NCI-H1436 treated with DMSO at 0.1 percent for 48 hours (cell line): Measurements from ENCODE around the gene ADARB1.
"Not testable (repeated sequence)": the region's sequence is repeated elsewhere in the genome, so short reads cannot be mapped to it uniquely, and the experiment has no call there.

Source experiments
- DNase-seq: peaks from one replicate; lab custom pipeline; 2025; lab: John Stamatoyannopoulos, UW

ADARB1 gene

DNA sequence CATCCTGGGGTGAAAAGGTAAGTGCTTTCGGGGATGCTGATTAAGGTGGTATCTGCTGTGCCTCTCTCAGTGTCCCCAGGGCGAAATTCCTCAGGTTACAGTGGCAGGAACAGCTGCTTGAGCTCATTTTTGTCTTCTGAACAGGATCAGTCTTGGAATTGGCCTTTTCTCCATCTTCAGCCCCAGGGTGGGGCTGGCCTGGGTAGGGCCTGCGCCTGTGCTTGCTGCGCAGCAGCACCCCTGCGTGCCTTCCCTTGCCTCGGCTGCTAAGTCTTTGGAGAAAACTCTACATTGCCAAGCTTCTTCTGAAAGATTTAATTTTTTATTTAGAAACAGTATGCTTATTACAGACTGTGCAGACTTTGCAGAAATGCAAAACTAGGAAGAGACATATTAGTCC, 41.7 kb downstream of the ADARB1 start:
- no peak for DNase-seq

DNA sequence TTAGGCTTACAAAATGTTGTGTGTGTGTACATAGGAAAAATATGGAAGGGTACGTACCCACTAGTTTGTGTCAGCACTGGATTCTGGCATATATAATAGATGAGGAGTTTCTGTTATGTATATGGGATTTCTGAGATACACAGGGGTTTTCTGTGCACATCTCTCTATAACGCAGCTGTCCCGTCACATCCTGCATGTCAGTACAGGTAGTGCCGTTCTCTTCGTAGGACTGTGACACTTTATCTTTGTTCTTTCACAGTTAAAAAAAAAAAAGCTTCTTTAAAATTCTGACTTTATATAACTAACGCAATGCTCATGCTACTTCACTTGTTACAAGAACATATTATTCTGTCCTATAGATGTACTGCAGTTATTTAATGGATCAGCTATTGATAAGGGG, 42.9 kb downstream of the ADARB1 start:
- no peak for DNase-seq

DNA sequence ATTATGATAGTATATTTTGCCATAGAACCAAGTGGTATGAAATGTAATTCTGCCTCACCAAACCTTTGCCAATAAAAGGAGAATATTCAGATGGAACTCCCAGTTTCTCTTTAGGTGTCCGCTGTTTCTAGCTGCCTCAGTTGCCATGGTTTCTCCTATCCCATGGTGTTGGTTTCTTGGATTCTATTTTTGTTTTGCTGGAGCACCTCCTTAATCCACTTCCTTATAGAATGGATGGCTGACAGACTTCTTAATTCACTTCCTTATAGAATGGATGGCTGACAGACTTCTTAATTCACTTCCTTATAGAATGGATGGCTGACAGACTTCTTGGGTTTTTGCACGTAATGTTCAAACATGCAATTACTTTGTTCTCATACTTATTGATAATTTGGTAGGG, 43.7 kb downstream of the ADARB1 start:
- no peak for DNase-seq

DNA sequence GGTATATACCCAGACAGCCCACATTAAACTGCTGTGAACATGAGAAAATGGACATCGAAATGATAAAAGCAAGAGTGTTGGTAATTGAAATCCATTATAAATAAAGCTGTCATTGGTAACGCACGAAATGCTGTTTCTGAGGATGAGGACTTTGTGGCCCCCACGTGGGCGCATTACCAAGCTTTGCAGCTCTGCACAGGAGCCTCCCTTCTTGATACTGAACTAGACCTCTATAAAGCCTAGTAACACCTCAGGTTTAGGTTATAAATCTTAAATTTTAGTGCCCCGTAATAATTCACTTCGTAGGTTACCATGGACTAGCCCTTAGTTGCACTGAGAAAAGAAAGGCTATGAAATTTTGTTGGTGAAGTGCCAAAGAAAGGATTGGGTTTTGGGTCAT, 45.4 kb downstream of the ADARB1 start:
- DNase-seq = no peak

DNA sequence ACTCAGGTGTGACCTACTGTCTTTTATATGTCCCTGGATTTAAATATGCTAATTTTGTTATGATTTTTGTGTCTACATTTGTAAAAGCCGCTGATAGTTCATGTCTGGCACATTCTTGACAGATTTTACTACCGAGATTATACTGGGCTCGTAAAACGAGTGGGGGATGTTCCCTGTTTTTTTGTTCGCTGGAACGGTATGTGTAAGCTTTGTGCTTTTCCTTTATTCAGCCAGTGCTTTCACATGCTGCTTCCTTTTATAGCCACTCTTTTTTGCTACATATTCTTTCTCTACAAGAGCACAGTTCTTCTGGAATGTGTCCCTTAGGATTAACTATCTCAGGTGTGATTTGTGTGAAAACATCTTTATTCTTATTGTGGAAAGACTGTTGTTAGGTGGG, 46.6 kb downstream of the ADARB1 start:
- DNase-seq = no peak

DNA sequence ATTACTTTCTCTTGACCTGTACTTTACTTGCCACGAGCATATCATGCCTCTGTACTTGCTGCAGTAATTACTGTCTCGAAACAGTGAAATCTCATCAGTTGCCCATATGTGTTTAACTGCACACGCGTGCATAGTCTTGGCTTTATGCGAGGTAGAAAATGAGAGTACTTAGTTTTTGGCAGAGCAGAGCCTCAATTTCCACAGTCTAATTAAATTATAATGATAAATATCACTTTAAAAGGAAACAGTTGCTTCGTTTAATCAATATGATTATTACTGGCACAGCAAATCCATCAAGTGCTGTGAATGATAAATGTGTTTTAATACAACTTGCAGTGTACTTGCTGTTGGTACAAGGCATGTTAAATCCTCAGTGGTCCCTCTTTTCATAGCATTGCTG, 47.6 kb downstream of the ADARB1 start:
- DNase-seq = no peak

DNA sequence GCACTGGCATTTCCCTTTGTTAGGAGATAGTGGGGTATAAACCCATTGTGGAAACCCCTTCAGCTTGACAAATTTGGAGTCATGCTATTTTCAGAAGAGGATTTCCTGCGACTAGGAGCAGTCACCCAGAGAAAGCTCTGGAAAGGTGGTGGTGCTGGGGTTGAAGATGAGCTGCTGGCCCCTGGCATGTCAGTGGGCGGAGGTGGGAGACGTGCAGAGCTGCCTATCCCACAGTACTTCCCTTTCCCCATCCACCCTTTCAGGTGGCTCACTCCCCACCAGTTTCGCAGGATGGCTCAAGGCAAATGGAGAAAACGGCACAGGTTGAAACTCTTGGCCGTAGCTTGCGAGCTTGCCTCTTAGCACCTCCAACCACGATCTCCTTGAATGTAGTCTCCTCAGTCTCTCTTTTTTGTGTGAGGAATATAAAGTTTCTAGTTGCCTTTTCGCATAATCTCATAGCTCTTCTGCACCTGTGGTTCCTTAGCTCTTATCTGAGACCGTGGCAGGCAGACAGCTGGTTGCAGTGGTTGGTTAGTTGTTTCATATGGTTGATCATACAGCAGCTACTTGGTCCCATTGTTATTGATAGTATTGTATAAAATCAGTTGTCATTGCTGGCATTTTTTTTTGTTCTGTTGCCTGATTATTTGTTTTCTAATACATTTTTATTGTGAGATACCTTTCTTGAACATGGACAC, 48.2 kb downstream of the ADARB1 start:
- DNase-seq = no peak

DNA sequence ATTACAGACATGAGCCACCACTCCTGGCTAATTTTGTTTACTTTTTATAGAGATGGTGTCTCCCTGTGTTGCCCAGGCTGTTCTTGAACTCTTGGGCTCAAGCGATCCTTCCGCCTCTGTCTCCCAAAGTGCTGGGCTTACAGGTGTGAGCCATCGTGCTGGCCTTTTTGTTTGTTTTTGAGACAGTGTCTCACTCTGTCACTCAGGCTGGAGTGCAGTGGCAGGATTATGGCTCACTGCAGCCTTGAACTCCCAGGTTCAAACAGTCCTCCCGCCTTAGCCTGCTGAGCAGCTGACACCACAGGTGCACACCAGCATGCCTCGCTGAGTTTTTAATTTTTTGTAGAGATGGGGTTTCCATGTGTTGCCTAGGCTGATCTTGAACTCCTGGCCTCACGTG, 49.1 kb downstream of the ADARB1 start:
- no peak for DNase-seq

DNA sequence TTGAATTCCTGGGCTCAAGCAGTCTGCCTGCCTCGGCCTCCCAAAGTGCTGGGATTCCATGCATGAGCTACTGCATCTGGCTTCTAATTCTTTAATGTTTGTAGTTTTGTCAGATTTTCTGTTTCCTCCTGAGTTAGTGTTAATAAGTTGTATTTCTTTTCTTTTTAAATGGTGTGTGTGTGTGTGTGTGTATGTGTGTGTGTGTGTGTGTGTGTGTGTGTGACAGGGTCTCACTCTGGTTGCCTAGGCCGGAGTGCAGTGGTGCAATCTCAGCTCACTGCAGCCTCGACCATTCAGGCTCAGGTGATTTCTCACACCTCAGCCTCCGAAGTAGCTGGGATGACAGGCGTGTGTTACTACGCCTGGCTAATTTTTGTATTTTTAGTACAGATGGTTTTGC, 50.2 kb downstream of the ADARB1 start:
- no peak for DNase-seq

DNA sequence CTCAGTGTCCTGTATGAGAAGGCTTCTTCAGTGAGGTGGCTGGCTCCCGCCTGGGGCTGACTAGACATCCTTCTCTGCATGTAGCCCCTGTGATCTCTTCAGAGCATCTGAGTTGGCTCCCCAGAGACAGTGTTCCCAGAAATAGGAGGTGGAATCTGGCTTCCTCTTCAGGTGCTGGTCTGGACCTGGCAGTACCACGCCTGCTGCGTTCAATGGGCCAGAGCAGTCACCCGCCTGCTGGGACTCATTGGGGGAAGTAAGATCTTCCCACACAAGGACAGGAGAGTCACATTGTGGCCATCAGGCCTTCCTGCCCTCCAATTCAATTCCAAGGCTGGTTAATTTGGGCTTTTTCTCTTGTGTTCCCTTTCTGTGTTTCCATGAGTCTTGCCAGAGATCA, 51.0 kb downstream of the ADARB1 start:
- no peak for DNase-seq

DNA sequence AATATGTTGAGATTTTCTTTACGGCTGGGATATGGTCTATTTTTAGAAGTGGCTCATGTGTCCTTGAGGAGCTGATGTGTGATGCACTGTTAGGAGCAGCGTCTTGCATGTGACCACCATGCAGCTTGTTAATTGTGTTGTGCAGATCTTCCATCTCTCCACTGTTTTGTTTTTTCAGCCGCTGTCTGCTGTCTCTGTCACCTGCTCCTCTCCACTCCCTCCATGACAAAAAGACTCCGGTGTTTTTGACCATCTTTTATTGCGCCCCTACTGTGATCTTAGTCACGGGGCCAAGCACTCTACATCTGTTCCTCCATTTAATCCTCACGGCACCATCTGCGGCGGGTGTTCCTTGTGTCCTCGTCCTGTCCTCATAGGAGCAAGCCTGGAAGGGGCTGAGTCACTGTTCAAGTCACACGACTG, 51.8 kb downstream of the ADARB1 start:
- no peak for DNase-seq

DNA sequence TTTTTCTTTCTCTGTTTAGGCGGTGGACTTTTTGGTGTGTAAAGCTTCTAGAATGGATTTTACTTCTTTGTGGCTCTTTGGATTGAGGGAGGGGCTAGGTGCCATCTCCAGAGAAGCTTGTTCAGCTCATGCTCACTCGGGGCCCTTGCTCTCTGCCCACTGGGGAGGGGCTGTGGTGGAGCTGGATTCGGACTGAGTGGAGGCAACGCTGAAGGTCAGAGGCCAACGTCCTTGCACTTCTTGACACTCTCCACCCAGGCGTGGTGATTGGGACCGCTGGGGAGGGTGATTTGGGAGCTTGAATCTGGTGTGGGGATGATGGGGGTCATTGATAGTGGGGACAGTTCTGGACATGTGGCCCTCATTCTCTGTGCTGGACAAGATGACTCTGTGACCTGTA, 52.6 kb downstream of the ADARB1 start:
- no peak for DNase-seq

DNA sequence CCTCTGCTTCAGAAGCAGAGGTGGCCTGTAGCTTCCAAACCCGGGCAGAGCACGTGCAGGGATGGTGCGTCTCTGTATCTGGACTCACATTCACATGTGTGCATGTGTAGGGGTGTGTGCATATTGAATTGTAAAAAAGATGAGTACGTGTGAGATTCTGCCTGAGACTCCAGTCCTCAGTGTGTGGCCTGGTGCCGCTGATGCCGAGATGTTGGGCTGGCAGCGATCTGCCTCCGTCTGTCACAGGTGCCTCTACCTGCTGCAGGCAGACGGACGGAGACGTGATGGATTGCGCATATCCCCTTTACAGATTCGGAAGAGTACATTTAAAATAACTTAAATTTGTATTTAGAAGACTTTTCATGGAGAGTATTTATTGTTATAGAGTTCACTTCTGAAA, 53.6 kb downstream of the ADARB1 start:
- no peak for DNase-seq

DNA sequence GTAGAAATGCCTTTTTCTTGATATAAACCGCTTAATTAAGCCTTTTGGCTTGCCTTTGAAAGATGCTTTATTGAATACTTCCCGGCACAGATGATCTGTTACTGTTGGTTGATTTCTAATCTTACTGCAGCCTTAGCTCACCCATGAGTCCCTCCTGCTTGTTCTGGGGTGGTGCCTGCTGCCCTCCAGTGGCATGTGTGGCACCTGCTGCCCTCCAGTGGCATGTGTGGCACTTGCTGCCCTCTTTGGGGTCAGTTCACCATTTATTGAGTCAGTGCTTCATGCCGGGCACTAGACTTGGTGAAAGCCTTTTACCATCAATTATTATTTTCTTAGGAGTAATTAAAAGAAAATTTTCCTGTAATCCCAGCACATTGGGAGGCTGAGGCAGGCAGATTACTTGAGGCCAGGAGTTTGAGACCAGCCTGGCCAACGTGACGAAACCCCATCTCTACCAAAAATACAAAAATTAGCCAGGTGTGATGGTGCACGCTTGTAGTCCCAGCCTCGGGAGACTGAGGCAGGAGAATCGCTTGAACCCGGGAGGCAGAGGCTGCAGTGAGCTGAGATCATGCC, 54.3 kb downstream of the ADARB1 start:
- no peak for DNase-seq

DNA sequence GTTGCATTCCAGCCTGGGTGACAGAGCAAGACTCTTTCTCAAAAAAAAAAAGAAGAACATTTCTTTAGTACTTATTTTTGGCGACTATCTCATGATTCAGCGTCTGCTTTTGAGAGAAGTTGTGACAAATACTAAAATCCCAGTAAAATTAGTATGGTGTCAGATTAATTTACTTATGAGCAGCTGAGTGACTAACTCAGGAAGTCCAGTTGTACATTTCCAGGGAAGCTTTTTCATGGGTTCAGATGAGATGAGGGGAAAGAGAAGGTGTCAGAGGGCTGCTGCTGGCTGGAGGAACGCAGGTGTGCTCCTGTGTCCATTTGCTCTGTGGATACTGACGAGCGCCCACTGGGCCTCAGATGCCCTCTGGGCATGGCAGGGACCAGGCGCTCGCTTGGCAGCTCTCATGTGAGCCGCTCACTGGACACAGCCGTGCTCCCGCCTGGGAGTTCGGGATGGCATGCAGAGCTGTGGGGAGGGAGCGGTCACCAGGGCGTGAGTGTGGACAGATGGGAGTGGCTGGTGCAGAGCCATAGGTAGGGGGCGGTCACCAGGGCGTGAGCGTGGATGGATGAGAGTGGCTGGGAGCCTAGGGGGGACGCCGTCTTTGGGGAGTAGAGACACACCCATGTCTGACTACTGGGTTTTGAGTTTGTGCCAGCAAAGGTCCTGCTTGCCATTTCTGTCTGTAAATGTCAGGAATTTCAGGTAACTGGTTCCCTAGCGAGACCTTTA, 55.0 kb downstream of the ADARB1 start:
- no peak for DNase-seq

DNA sequence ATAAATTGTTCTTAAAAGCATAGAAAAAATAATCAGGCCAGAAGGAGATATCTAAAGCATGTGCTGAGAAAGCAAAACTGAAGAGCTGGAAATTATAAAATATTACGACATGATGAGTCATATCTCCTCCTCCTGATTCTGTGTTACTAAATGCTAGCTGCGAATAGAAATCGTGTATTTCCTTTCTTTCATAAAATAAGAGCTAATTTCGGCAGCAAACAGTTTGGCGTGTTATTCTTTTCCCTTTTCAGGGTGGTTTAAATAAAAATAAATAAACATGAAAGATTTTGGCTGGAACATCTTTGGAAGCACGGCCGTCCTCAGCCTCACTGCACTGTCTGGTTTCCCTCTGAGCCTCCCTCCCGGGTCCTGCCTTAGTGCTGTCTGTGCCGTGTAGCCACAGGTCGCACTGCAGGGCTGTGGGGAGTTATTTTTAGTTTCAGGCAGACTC, 56.0 kb downstream of the ADARB1 start:
- no peak for DNase-seq

DNA sequence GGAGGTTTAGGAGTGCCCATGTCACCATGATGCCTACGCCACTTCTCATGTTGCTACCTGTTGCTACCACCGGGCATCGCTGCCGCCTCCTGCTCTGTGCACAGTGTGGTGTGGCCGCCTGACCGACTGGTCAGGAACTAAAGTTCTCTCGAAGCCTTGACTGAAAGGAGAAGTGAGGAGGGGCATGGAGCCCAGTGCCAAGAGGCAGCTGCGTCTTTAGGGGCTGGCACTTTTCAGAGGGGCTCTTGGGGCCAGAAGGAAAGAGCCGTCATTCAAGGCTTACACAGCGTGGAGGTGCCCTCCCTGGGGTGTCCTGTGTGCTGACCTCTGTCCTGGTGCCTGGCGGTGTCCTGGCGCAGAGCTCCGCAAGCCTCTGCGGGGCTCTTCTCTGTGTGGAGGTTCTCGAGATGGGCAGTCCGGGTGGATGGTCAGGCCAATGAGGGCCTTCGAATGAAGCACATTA, 57.2 kb downstream of the ADARB1 start:
- no peak for DNase-seq

DNA sequence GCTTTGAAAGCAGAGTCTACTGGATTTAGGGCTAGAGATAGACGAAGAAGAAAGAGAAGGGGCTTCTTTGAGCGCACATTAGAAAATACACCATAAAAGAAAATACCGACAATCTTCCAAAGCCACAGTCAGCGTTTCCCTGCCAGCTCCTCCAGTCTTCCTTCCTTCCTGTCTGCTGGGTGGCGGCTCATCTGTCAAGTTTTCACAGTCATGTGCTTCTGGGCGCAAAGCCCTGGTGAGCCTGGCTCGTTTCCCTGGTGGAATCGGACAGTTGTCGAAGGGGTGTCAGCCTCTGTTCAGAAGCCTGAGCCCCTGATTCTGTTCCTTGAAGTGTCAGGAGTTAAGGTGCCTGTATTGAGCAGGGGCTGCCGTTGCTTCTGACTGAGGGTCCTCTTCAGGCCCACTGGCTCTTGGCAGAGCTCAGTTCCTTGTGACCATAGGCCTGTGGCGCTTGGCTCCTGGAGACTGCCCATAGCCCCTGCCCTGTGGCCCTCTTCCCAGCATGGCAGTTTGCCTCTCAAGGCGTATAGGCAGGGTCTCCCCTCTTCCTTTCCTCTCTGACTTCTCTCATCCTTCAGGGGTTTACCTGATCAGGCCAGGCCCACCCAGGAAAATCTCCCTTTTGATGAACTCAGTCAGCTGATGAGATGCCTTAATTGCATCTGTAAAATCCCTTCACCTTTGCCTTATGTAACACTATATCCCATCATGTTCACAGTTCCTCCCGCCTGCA, 58.6 kb downstream of the ADARB1 start:
- no peak for DNase-seq

DNA sequence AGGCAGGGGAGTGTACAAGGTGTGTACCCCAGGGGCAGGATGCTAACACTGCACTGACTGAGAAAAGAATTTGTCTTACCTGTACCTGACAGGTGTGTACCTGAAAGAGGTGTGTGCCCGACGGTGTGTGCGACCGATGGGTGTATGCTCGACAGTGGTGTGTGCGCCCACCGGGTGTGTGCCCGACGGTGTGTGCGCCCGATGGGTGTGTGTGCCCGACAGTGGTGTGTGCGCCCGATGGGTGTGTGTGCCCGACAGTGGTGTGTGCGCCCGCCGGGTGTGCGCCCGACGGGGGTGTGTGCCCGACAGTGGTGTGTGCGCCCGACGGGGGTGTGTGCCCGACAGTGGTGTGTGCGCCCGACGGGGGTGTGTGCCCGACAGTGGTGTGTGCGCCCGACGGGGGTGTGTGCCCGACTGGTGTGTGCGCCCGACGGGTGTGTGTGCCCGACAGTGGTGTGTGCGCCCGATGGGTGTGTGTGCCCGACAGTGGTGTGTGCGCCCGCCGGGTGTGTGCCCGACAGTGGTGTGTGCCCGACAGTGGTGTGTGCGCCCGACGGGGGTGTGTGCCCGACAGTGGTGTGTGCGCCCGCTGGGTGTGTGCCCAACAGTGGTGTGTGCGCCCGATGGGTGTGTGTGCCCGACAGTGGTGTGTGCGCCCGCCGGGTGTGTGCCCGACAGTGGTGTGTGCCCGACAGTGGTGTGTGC, 59.3 kb downstream of the ADARB1 start:
- DNase-seq = not testable (repeated sequence)

DNA sequence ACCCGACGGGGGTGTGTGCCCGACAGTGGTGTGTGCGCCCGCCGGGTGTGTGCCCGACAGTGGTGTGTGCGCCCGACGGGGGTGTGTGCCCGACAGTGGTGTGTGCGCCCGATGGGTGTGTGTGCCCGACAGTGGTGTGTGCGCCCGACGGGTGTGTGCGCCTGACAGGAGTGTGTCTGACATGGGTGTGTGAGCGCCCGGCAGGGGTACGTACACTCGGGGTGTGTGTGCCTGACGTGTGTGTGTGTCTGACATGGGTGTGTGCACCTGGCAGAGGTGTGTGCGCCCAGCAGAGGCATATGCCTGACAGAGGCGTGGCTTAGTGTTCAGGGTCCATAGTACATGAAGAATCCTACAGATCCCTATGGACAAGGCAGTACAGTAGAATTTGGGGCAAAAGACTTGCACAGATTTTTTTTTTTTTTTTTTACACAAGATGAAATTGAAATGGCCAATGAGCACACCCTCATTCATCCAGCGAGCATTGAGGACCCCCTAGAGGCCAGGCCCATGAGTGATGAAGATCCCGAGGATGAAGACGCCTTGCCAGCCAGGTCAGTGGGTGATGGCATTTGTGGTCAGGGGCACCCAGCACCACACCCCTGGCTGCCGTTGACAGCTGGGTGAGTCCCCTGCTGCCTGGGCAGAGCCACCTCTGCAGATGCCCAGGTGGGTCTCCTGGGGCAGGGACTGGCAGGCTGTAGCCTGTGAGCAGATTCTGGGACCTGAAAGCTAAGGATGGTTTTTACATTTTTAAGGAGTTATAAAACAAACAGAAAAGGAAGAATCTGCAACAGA, 60.1 kb downstream of the ADARB1 start:
- no peak for DNase-seq

DNA sequence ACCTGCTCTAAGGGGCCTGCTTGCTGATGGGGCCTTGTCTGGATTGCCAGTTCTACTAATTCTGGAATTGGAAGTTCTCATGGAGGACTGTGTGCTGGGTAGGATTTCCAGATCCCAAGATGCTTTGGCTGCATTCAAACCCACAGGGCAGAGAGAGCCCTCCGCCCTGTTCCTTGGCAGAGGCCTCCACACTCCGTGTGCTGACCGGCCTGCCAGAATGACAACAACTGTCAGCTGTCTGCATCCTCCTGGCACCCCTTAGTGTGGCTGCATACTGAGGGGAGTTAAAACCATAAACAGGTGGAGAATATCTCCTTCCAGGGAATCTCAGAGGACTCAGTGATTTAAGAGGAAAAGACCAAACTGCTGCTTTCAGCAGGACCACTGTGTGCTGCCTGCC, 60.7 kb downstream of the ADARB1 start:
- no peak for DNase-seq
